GM06990 (cell line): Measurements from ENCODE around the gene COL1A2.

Experiments used
- DNase-seq: peaks from one replicate; pipeline ENCODE4 v3.0.0-alpha.2; 2011; ENCODE audit not compliant: insufficient read length; ENCODE audit errors: extremely low read depth
- H3K27me3 ChIP-seq: replicated peaks from 2 replicates; pipeline ENCODE4 v1.6.0; 2011; ENCODE audit warnings: low read length; ENCODE audit not compliant: control insufficient read depth, insufficient read depth
- H3K36me3 ChIP-seq: 2 replicates; pipeline ENCODE4 v1.5.1; 2011; ENCODE audit warnings: low read length; ENCODE audit not compliant: control insufficient read depth, insufficient read depth
- H3K4me3 ChIP-seq: replicated peaks from 2 replicates; pipeline ENCODE4 v1.5.1; 2011; ENCODE audit warnings: low read depth, mild to moderate bottlenecking, control low read depth, low read length
- TF ChIP-seq, protein P1 (sequence below): IDR thresholded peaks from 2 replicates; pipeline ENCODE4 v1.5.1; 2011; ENCODE audit warnings: low read length, control low read depth, mild to moderate bottlenecking, inconsistent platforms; ENCODE audit not compliant: insufficient read depth, poor library complexity, severe bottlenecking

COL1A2 gene

GRCh38 chr7:94382746-94383145, 11.9 kb upstream of the COL1A2 start:
- no peaks in the 10 kb centered on the region for H3K36me3 ChIP-seq
- TF ChIP-seq, protein P1, sequence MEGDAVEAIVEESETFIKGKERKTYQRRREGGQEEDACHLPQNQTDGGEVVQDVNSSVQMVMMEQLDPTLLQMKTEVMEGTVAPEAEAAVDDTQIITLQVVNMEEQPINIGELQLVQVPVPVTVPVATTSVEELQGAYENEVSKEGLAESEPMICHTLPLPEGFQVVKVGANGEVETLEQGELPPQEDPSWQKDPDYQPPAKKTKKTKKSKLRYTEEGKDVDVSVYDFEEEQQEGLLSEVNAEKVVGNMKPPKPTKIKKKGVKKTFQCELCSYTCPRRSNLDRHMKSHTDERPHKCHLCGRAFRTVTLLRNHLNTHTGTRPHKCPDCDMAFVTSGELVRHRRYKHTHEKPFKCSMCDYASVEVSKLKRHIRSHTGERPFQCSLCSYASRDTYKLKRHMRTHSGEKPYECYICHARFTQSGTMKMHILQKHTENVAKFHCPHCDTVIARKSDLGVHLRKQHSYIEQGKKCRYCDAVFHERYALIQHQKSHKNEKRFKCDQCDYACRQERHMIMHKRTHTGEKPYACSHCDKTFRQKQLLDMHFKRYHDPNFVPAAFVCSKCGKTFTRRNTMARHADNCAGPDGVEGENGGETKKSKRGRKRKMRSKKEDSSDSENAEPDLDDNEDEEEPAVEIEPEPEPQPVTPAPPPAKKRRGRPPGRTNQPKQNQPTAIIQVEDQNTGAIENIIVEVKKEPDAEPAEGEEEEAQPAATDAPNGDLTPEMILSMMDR, result no peak
- DNase-seq, result no peak
- H3K4me3 ChIP-seq, result no peak overlapping the region
- H3K27me3 ChIP-seq, result no peaks in the 10 kb centered on the region

GRCh38 chr7:94384315-94384714, 10.4 kb upstream of the COL1A2 start:
- Histone ChIP-seq H3K4me3 (no peak overlapping the region), H3K27me3 (no peaks in the 10 kb centered on the region), H3K36me3 (no peaks in the 10 kb centered on the region)
- no peak for DNase-seq
- TF ChIP-seq, protein P1, result no peak

GRCh38 chr7:94386416-94386815, 8.3 kb upstream of the COL1A2 start:
- TF ChIP-seq, protein P1, result no peak
- Histone ChIP-seq H3K4me3 (no peak overlapping the region), H3K27me3 (no peaks in the 10 kb centered on the region), H3K36me3 (no peaks in the 10 kb centered on the region)
- DNase-seq, result no peak

DNA sequence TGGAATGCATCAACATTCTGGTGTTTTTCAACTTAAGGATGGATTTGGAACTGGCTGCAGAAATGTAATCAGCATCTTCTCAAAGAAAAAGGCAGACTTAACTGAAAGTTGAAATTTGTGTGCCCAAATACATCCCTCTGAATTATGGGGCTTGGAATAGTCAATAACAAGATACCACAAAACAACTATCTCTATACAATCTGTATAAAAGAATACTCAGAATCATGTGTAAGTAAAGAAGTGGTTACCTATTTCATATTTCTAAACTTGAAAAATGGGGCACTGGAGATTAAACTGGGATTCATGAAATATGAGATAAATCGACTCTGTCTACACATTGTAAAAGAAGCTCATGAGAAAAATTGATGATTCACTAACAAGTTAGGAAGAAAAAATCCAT, 6.2 kb upstream of the COL1A2 start:
- Histone ChIP-seq H3K36me3 (no peaks in the 10 kb centered on the region), H3K27me3 (no peaks in the 10 kb centered on the region), H3K4me3 (no peak overlapping the region)
- DNase-seq, result no peak
- TF ChIP-seq, protein P1, result no peak

DNA sequence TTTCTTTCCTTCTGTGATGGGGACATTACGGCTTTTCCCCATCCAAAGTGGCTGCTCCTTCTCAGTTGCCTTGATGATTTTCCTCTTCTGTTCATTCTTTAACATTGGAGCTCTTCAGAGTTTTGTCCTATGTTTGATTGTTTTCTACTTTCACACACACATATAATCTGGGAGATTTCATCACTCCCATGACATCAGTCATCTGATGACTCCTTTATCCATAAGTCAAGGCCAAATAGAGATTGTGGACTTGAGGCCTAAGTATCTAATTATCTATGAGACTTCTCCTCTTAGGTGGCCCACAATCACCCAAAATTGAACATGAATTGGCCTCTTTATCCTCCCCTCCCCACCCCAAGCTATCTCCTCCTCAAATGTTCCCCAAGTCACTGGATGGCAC, 5.3 kb upstream of the COL1A2 start:
- no peak for DNase-seq
- TF ChIP-seq, protein P1, result no peak

GRCh38 chr7:94391726-94392392, 2.8 kb upstream of the COL1A2 start:
- H3K27me3 ChIP-seq, result no peaks in the 10 kb centered on the region
- no peaks in the 10 kb centered on the region for H3K36me3 ChIP-seq
- DNase-seq, result peak; percentile 11
- no peak overlapping the region for H3K4me3 ChIP-seq
- TF ChIP-seq, protein P1, result no peak

More for the DNA sequence above, 5.3 kb upstream of the COL1A2 start:
- Histone ChIP-seq H3K4me3 (no peak overlapping the region), H3K27me3 (no peaks in the 10 kb centered on the region), H3K36me3 (no peaks in the 10 kb centered on the region)
